Measurements from ENCODE around the gene TMED1. TPM values are rescaled to one million over a fixed set of nuclear protein-coding genes. Genes with fewer than 3 reads are reported as not detected.

The TMED1 gene
- polyA plus RNA-seq, 1 donor from 2014 or later, result 20.2 TPM

DNA sequence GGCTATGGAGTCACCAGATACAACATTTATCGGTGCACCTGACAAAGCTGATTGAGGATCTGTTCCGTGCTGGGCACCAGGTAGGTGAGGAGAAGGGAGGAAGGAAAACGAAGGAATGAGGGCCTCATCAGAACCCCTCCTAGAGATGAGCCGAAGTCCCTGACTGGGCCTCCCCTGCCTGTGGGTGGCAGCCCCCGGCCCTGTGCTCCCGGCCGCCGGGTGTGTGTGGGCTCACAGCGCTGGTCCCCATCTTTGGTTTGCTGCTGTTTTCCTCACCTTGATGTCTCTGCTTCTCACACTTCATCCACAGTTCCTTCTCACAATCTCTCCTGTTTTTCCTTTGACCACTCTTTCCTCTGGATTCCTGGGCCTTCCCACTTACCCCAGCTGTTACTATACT is 32.8 kb downstream of the TMED1 start:
- Histone ChIP-seq H3K27me3 (ENCODE audit: insufficient read depth, low read depth, low read length) (no peaks in the 10 kb centered on the region), H3K4me2 (ENCODE audit: low read length) (no peak overlapping the region), H3K9me2 (ENCODE audit: insufficient read depth, low read length) (no peaks in the 10 kb centered on the region), H4K20me1 (ENCODE audit: insufficient read depth) (no peaks in the 10 kb centered on the region), H3K9ac (ENCODE audit: low read length) (no peak overlapping the region), H3K79me2 (replicated peaks; ENCODE audit: insufficient read depth, low read length) (no peaks in the 10 kb centered on the region), H2AFZ (ENCODE audit: low read depth, low read length) (no peak overlapping the region), H3F3A (ENCODE audit: insufficient read depth, low read length, poor library complexity, severe bottlenecking) (no peaks in the 10 kb centered on the region), H3K36me3 (ENCODE audit: insufficient read depth, low read length) (peaks cover 9% of the 10 kb centered on the region), H3K9me3 (ENCODE audit: low read length) (no peaks in the 10 kb centered on the region), H3K4me3 (ENCODE audit: low read length) (no peak overlapping the region), H3K27ac (ENCODE audit: low read length) (no peak overlapping the region)
- TF ChIP-seq EP300 (conservative IDR thresholded peaks at IDR 0.05; ENCODE audit: poor library complexity, severe bottlenecking) (no peak), RAD21 (conservative IDR thresholded peaks at IDR 0.05) (no peak), MXI1 (conservative IDR thresholded peaks at IDR 0.05; ENCODE audit: poor library complexity, severe bottlenecking) (no peak), TAF1 (IDR thresholded peaks at IDR 0.05; ENCODE audit: low read depth) (no peak), EZH2 (IDR thresholded peaks at IDR 0.05; ENCODE audit: borderline replicate concordance, insufficient read depth, low read length, poor library complexity, severe bottlenecking) (no peak), SMC3 (conservative IDR thresholded peaks at IDR 0.05; ENCODE audit: poor library complexity) (no peak), REST (IDR thresholded peaks at IDR 0.05; ENCODE audit: borderline replicate concordance) (no peak)
- TF ChIP-seq, protein P1, sequence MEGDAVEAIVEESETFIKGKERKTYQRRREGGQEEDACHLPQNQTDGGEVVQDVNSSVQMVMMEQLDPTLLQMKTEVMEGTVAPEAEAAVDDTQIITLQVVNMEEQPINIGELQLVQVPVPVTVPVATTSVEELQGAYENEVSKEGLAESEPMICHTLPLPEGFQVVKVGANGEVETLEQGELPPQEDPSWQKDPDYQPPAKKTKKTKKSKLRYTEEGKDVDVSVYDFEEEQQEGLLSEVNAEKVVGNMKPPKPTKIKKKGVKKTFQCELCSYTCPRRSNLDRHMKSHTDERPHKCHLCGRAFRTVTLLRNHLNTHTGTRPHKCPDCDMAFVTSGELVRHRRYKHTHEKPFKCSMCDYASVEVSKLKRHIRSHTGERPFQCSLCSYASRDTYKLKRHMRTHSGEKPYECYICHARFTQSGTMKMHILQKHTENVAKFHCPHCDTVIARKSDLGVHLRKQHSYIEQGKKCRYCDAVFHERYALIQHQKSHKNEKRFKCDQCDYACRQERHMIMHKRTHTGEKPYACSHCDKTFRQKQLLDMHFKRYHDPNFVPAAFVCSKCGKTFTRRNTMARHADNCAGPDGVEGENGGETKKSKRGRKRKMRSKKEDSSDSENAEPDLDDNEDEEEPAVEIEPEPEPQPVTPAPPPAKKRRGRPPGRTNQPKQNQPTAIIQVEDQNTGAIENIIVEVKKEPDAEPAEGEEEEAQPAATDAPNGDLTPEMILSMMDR (IDR thresholded peaks at IDR 0.05; ENCODE audit: poor library complexity, severe bottlenecking), result no peak

DNA sequence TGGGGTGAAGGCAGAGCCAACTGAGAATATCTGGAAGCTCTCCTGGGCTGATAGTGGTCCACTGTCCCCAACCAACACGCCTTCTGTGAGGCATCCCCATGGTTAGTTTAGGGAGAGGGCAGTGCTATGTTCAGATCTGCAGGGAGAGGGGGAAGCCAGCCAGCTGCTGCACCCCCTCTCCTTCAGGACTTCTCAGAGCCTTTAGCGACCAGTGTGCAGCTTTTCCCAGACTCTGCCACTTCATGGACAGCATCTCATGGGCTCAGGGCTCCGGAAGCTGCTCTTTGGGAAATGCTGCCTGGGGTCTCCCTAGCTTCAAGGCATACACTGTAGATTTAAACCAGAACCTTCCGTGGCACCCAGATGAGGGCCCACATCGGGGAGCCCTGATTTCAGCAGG is 33.5 kb downstream of the TMED1 start:
- Histone ChIP-seq H3K27ac (ENCODE audit: low read length) (no peak overlapping the region), H3K4me2 (ENCODE audit: low read length) (no peak overlapping the region), H3K4me3 (ENCODE audit: low read length) (no peak overlapping the region), H3F3A (ENCODE audit: insufficient read depth, low read length, poor library complexity, severe bottlenecking) (no peaks in the 10 kb centered on the region), H3K9ac (ENCODE audit: low read length) (no peak overlapping the region), H3K79me2 (replicated peaks; ENCODE audit: insufficient read depth, low read length) (no peaks in the 10 kb centered on the region), H3K36me3 (ENCODE audit: insufficient read depth, low read length) (peaks cover 9% of the 10 kb centered on the region), H3K9me3 (ENCODE audit: low read length) (no peaks in the 10 kb centered on the region), H2AFZ (ENCODE audit: low read depth, low read length) (no peak overlapping the region), H4K20me1 (ENCODE audit: insufficient read depth) (no peaks in the 10 kb centered on the region), H3K9me2 (ENCODE audit: insufficient read depth, low read length) (no peaks in the 10 kb centered on the region), H3K27me3 (ENCODE audit: insufficient read depth, low read depth, low read length) (no peaks in the 10 kb centered on the region)
- TF ChIP-seq REST (IDR thresholded peaks at IDR 0.05; ENCODE audit: borderline replicate concordance) (no peak), SMC3 (conservative IDR thresholded peaks at IDR 0.05; ENCODE audit: poor library complexity) (no peak), MXI1 (conservative IDR thresholded peaks at IDR 0.05; ENCODE audit: poor library complexity, severe bottlenecking) (no peak), TAF1 (IDR thresholded peaks at IDR 0.05; ENCODE audit: low read depth) (no peak), EZH2 (IDR thresholded peaks at IDR 0.05; ENCODE audit: borderline replicate concordance, insufficient read depth, low read length, poor library complexity, severe bottlenecking) (no peak), RAD21 (conservative IDR thresholded peaks at IDR 0.05) (no peak), EP300 (conservative IDR thresholded peaks at IDR 0.05; ENCODE audit: poor library complexity, severe bottlenecking) (no peak), POLR2AphosphoS5 (IDR thresholded peaks at IDR 0.05) (no peak)
- TF ChIP-seq, protein P1 (IDR thresholded peaks at IDR 0.05; ENCODE audit: poor library complexity, severe bottlenecking), result no peak
